ENCODE data around the gene TXNL4B.
"Not testable (repeated sequence)": the region's sequence is repeated elsewhere in the genome, so short reads cannot be mapped to it uniquely, and the experiment has no call there.

Gene TXNL4B

DNA sequence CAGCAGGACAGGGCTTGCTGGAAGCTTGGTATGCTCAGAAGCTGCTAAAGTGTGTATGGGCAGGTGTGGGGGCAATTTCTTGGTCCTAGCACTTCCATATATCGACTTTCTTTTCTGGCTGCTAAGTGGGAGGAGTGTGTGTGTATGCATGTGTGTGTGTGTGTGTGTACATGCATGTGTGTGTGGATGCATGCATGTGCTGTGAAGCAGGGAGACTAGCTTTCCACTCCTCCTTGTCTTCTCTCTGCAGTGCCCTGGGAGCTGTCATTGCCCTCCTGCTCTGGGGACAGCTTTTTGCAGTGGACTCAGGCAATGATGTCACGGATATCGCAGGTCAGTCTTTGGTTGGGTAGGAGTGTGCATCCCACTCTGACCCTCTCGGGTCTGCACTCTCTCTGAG is 37.5 kb downstream of the TXNL4B start:
- H3K36me3 ChIP-seq: no peaks in the 10 kb centered on the region
- DNase-seq: no peak

DNA sequence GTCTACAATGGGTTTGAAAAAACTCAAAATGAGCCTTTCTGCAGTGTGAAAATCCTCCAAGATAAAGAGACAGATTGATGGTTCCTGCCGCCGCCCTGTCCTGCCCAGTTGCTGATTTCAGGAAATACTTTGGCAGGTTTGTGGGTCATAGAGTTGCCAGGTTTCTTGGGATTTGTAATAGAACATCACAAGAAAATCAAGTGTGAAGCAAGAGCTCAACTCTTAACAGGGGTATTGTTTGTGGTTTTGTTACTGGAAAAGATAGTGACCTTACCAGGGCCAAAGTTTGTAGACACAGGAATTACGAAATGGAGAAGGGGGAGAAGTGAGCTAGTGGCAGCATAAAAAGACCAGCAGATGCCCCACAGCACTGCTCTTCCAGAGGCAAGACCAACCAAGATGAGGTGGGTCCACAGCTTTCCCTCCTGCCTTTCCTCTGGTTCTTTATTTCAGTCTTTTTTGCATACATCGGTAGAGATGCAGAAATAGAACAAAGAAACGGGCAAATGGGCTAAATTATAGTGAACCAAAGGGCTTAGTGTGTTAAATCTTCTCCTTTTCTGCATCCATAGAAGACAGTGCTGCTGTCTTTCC is 39.1 kb downstream of the TXNL4B start, which contains the start of gene HP:
Gene HP, plus strand, starts transcription at position 252 of the 594 bp plus-strand sequence. Its CDS starts 148 bp downstream, at position 400.
- H3K27ac ChIP-seq; H3K27me3 ChIP-seq (ENCODE audit: insufficient read depth, low read depth, severe bottlenecking); H3K4me3 ChIP-seq (ENCODE audit: low read depth, low read length); H3K9me3 ChIP-seq (ENCODE audit: severe bottlenecking); H3K36me3 ChIP-seq; DNase-seq: not testable (repeated sequence)

More for the DNA sequence above, 37.5 kb downstream of the TXNL4B start:
- H3K9me3 ChIP-seq (ENCODE audit: severe bottlenecking): no peaks in the 10 kb centered on the region
- TF ChIP-seq, protein P1, sequence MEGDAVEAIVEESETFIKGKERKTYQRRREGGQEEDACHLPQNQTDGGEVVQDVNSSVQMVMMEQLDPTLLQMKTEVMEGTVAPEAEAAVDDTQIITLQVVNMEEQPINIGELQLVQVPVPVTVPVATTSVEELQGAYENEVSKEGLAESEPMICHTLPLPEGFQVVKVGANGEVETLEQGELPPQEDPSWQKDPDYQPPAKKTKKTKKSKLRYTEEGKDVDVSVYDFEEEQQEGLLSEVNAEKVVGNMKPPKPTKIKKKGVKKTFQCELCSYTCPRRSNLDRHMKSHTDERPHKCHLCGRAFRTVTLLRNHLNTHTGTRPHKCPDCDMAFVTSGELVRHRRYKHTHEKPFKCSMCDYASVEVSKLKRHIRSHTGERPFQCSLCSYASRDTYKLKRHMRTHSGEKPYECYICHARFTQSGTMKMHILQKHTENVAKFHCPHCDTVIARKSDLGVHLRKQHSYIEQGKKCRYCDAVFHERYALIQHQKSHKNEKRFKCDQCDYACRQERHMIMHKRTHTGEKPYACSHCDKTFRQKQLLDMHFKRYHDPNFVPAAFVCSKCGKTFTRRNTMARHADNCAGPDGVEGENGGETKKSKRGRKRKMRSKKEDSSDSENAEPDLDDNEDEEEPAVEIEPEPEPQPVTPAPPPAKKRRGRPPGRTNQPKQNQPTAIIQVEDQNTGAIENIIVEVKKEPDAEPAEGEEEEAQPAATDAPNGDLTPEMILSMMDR (IDR thresholded peaks at IDR 0.05; ENCODE audit: low read depth, low read length): no peak
- H3K27me3 ChIP-seq (ENCODE audit: insufficient read depth, low read depth, severe bottlenecking): no peaks in the 10 kb centered on the region
- H3K27ac ChIP-seq: no peak overlapping the region
- no peak overlapping the region for H3K4me3 ChIP-seq (ENCODE audit: low read depth, low read length)

DNA sequence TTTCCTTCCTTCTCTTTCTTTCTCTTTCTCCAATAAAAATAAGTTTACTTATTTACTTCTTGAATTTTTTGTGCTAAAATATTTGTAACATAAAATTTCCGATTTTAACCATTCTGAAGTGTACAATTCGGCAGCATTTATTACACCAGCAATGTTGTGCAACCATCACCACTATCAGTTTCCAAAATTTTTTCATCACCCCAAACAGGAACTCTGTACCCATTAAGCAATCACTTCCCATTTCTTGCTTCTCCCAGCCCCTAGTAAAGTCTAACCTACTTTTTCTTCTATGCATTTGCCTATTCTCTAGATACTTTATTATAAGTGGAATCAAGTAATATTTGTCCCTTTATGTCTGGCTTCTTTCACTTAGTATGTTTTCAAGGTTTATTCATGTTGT is 41.6 kb downstream of the TXNL4B start:
- no peak for DNase-seq
- Histone ChIP-seq H3K27ac (no peak overlapping the region), H3K9me3 (ENCODE audit: severe bottlenecking) (peaks cover 3% of the 10 kb centered on the region), H3K4me3 (ENCODE audit: low read depth, low read length) (no peak overlapping the region), H3K36me3 (no peaks in the 10 kb centered on the region), H3K27me3 (ENCODE audit: insufficient read depth, low read depth, severe bottlenecking) (no peaks in the 10 kb centered on the region)
- TF ChIP-seq, protein P1 (IDR thresholded peaks at IDR 0.05; ENCODE audit: low read depth, low read length): no peak

DNA sequence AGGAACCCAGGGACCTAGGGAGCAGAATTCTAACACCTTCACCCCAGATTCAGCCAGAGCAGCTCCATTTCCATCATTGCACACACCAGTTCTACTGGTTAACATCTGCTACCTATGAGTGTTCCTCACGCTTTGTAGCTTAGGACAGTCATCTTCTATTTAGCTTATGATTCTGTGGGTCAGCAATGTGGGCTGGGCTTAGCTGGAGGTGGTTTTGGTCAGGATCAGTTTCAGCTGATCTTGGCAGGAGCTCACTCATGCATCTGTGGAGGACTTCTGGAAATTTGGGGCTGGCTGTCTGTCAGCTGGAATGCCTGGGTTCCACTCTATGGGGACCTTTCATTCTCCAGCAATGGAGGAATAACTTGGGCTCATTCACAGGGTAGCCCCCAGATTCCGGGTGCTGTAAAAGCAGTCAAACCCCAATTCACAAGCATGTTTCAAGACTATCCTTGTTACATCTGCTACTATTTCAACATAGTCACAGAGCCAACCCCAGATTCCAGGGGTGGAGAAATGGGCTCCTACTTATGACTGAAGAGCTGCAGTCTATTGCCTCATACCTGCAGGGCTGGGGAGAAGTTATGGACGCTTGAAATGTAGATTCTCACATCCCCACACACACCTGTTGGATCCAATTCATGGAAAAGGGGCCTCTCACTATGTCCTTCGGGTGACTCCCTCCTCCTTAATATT is 42.5 kb downstream of the TXNL4B start:
- no peak overlapping the region for H3K27ac ChIP-seq
- H3K9me3 ChIP-seq (ENCODE audit: severe bottlenecking): peaks cover 3% of the 10 kb centered on the region
- H3K4me3 ChIP-seq (ENCODE audit: low read depth, low read length): no peak overlapping the region
- no peaks in the 10 kb centered on the region for H3K36me3 ChIP-seq
- TF ChIP-seq, protein P1 (IDR thresholded peaks at IDR 0.05; ENCODE audit: low read depth, low read length): no peak
- no peak for DNase-seq
- H3K27me3 ChIP-seq (ENCODE audit: insufficient read depth, low read depth, severe bottlenecking): no peaks in the 10 kb centered on the region

DNA sequence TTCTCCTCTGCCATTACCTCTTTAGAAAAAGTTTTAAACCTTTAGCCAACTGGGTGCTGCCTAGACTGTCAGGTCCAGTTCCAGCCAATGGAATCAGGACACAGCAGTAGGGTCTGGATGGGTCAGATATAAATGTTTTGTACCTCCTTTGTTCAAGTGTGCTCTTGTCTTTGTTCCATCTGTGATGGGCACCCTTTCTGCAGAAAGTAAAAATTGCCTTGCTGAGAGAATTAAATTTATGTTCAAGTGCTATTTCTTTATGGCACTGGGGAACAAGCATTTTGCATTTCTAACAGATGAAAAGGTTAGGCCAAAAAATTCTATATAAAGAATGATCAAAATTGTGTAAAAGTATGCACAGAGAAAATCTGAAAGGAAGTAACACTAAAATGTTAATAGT is 44.3 kb downstream of the TXNL4B start:
- no peaks in the 10 kb centered on the region for H3K36me3 ChIP-seq
- H3K27me3 ChIP-seq (ENCODE audit: insufficient read depth, low read depth, severe bottlenecking): no peaks in the 10 kb centered on the region
- DNase-seq: no peak
- H3K4me3 ChIP-seq (ENCODE audit: low read depth, low read length): no peak overlapping the region
- no peak overlapping the region for H3K27ac ChIP-seq
- TF ChIP-seq, protein P1 (IDR thresholded peaks at IDR 0.05; ENCODE audit: low read depth, low read length): no peak
- H3K9me3 ChIP-seq (ENCODE audit: severe bottlenecking): peaks cover 3% of the 10 kb centered on the region

DNA sequence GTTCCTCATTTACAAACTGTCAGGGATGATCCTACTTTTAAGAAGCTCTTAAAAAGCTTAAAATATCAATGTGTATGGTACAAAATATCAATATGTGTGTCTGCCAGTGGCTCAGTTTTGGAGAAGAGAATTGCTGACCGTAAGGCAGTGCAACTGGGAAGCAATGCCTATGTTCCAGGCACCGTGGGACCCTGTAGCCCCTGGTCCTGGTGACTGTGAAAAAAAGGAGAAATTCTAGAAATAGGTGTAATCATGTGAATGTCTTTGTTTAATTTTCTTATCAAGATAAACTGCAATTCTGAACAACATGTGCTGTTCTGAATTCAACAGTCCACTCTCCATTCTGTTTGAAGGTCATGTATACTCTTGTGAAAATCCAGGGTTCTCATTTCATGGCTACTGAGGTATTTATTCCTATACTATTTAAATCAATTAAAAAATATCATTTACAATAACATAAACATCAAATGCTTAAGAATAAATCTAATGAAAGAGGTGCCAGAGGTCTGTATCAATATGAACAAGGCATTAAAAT is 48.5 kb downstream of the TXNL4B start:
- H3K27me3 ChIP-seq (ENCODE audit: insufficient read depth, low read depth, severe bottlenecking): no peaks in the 10 kb centered on the region
- H3K36me3 ChIP-seq: no peaks in the 10 kb centered on the region
- H3K27ac ChIP-seq: no peak overlapping the region
- no peak overlapping the region for H3K4me3 ChIP-seq (ENCODE audit: low read depth, low read length)
- DNase-seq: no peak
- H3K9me3 ChIP-seq (ENCODE audit: severe bottlenecking): peaks cover 3% of the 10 kb centered on the region
- TF ChIP-seq, protein P1 (IDR thresholded peaks at IDR 0.05; ENCODE audit: low read depth, low read length): no peak

Measured in WERI-Rb-1 (cell line).